ENCODE results near the gene C6orf62. TPM values are rescaled to one million over a fixed set of nuclear protein-coding genes. Genes with fewer than 3 reads are reported as not detected.

The C6orf62 gene
- total RNA-seq, 4 donors from 2014 or later: 55.9 to 122 (median 77.9) TPM

- no peak for TF ChIP-seq EP300 (IDR thresholded peaks at IDR 0.05)
- no peak for TF ChIP-seq CTCF (IDR thresholded peaks at IDR 0.05)
- no peak for TF ChIP-seq POLR2A (IDR thresholded peaks at IDR 0.05)
Measured at GRCh38 chr6:24761851-24762250, 42.9 kb upstream of the C6orf62 start.

GRCh38 chr6:24761193-24761835 lies 42.4 kb upstream of the C6orf62 start:
- DNase-seq (ENCODE audit: low spot score in 2 of 2): no peak
- Histone ChIP-seq H3K9me3 (no peaks in the 10 kb centered on the region), H3K36me3 (no peaks in the 10 kb centered on the region), H3K27me3 (no peaks in the 10 kb centered on the region), H3K27ac (no peak overlapping the region), H3K4me3 (no peak overlapping the region), H3K4me1 (no peaks in the 10 kb centered on the region)
- TF ChIP-seq POLR2A (IDR thresholded peaks at IDR 0.05) (no peak), CTCF (IDR thresholded peaks at IDR 0.05) (no peak), EP300 (IDR thresholded peaks at IDR 0.05) (no peak)
- 83 to 89% methylated on average over 11 to 17 of the region's 17 CpGs for WGBS, 2 donors

More at GRCh38 chr6:24761851-24762250, 42.9 kb upstream of the C6orf62 start:
- H3K9me3 ChIP-seq: no peaks in the 10 kb centered on the region
- DNase-seq (ENCODE audit: low spot score in 2 of 2): no peak
- H3K4me3 ChIP-seq: no peak overlapping the region
- no peaks in the 10 kb centered on the region for H3K4me1 ChIP-seq
- no peaks in the 10 kb centered on the region for H3K36me3 ChIP-seq
- no peaks in the 10 kb centered on the region for H3K27me3 ChIP-seq
- no peak overlapping the region for H3K27ac ChIP-seq

- no peak overlapping the region for H3K27ac ChIP-seq
- H3K27me3 ChIP-seq: no peaks in the 10 kb centered on the region
- no peaks in the 10 kb centered on the region for H3K4me1 ChIP-seq
- WGBS, 2 donors: 90 to 92% methylated on average over 5 of the region's 5 CpGs
- no peak overlapping the region for H3K4me3 ChIP-seq
- TF ChIP-seq POLR2A (IDR thresholded peaks at IDR 0.05): no peak
- TF ChIP-seq EP300 (IDR thresholded peaks at IDR 0.05): no peak
- no peak for TF ChIP-seq CTCF (IDR thresholded peaks at IDR 0.05)
- no peaks in the 10 kb centered on the region for H3K36me3 ChIP-seq
- no peaks in the 10 kb centered on the region for H3K9me3 ChIP-seq
- DNase-seq (ENCODE audit: low spot score in 2 of 2): no peak
Measured at GRCh38 chr6:24760210-24760609, 41.3 kb upstream of the C6orf62 start.

- no peaks in the 10 kb centered on the region for H3K27me3 ChIP-seq
- no peak for DNase-seq (ENCODE audit: low spot score in 2 of 2)
- no peaks in the 10 kb centered on the region for H3K36me3 ChIP-seq
- WGBS, 2 donors: 81 to 91% methylated on average over 3 of the region's 3 CpGs
- H3K4me1 ChIP-seq: no peaks in the 10 kb centered on the region
- TF ChIP-seq POLR2A (IDR thresholded peaks at IDR 0.05): no peak
- TF ChIP-seq EP300 (IDR thresholded peaks at IDR 0.05): no peak
- no peak for TF ChIP-seq CTCF (IDR thresholded peaks at IDR 0.05)
- H3K27ac ChIP-seq: no peak overlapping the region
- no peaks in the 10 kb centered on the region for H3K9me3 ChIP-seq
- H3K4me3 ChIP-seq: no peak overlapping the region
Measured at GRCh38 chr6:24759718-24760117, 40.8 kb upstream of the C6orf62 start.

- DNase-seq (ENCODE audit: low spot score in 2 of 2): no peak
- H3K36me3 ChIP-seq: no peaks in the 10 kb centered on the region
- H3K9me3 ChIP-seq: no peaks in the 10 kb centered on the region
- H3K27ac ChIP-seq: no peak overlapping the region
- no peak for TF ChIP-seq POLR2A (IDR thresholded peaks at IDR 0.05)
- TF ChIP-seq CTCF (IDR thresholded peaks at IDR 0.05): no peak
- TF ChIP-seq EP300 (IDR thresholded peaks at IDR 0.05): no peak
- H3K4me1 ChIP-seq: no peaks in the 10 kb centered on the region
- no peak overlapping the region for H3K4me3 ChIP-seq
- no peaks in the 10 kb centered on the region for H3K27me3 ChIP-seq
- 80 to 91% methylated on average over 6 of the region's 6 CpGs for WGBS, 2 donors
Measured at GRCh38 chr6:24757611-24758010, 38.7 kb upstream of the C6orf62 start.
